ENCODE measurements around the gene ADORA1.

The ADORA1 gene

DNA sequence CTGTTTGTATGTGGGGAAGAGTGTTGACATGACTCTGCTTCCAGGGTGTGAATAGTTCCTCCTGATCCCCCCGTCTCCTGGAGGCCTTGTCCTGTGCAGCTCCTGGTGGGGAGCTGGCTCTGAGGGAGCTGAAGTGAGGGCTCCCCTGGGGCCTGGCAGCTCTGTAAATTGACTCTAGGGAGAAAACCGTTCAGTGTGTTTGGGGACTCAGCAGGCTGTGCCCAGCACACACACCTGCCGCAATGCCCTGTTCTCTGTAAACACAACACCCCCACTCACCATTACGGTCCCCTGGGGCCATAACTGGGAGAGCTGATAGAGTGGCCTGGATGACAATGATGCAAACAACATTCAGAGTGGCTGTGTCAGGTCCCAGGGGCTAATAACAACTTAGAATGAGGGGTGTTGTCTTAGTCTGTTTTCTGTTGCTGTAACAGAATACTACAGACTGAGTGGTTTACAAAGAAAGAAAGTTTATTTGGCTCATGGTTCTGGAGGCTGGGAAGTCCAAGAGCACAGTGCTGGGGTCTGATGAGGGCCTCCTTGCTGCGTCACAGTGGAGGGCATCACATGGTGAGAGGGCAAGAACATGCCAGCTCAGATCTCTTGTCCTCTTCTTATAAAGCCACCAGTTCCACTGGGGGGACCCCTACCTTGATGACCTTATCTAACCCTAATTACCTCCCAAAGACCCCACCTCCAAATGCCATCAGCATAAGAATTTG lies 15.3 kb downstream of the ADORA1 start:
- DNase-seq (ENCODE audit: low read depth) = no peak

DNA sequence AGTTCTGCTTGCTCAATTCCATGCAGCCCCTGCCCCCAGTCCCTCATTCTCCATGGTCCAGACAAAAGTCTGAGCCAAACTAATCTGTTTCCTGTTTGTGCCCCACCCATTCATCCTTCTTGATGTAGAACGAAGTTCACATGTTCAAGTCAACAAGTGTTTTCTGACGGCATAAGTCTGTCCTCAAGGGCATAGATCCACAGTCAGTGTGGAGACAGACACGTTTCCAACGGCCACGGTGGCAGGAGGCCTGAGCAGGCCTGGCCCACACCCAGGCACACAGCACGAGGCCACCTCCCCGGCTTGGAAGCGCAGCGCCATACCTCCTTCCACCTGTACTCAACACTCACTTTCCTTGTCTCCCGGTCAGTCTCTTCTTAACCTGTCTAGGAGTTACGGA lies 16.1 kb downstream of the ADORA1 start:
- DNase-seq (ENCODE audit: low read depth) = no peak

- no peak for DNase-seq (ENCODE audit: low read depth)
Observed at GRCh38 chr1:203144661-203145060, 17.1 kb downstream of the ADORA1 start.

- no peak for DNase-seq (ENCODE audit: low read depth)
Observed at GRCh38 chr1:203145321-203146041, 18.0 kb downstream of the ADORA1 start.

DNA sequence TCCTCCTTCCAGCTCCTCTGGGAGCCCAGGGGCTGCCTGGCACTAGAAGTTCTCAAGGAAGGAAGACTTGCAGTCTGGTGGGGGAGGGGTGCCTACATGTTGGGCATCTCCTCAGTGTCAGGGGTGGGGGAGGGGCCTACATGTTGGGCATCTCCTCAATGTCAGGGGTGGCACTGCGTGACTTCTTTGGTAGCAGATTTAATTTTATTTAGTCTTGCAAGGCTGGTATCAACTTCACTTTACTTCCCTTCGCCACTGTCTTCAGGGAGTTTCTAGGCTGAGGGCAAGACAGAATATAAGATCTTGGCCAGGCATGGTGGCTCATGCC lies 18.5 kb downstream of the ADORA1 start:
- DNase-seq (ENCODE audit: low read depth) = no peak

GRCh38 chr1:203146537-203146936 lies 19.0 kb downstream of the ADORA1 start:
- DNase-seq (ENCODE audit: low read depth) = no peak

DNA sequence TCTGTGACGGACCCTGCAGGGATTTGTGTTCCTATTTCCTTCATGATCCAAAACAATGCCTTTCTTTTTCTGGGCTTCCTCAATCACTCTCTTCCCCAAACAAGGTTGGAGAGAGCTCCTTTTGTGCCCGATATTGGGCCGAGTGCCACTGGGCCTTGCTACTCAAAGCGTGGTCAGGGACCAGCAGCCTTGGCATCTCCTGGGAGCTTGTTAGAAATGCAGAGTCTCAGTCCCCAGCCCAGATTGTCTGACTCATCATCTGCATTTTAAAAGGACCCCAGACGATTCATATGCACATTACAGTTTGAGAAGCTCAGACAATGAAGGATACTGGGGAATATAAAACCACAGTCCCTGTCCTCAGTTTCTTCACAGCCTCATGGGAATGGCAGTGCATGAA lies 19.9 kb downstream of the ADORA1 start:
- no peak for DNase-seq (ENCODE audit: low read depth)

DNA sequence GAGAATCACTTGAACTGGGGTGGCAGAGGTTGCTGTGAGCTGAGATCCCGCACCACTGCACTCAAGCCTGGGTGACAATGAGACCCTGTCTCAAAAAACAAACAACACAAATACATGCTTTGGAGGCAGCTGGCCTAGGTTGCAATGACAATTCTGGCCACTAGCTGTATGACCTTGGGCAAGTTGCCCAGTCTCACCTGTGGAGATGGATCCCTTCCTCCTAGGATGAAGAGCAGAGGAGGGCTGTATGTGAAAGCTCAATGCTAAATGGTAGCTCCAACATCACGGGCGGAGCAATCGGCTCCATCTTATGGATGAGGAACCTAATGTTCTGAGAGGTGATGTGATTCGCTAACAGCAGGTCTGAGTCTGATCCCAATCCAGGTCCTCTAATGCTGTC lies 20.6 kb downstream of the ADORA1 start:
- no peak for DNase-seq (ENCODE audit: low read depth)

- no peak for DNase-seq (ENCODE audit: low read depth)
Observed at GRCh38 chr1:203148579-203148978, 21.1 kb downstream of the ADORA1 start.

DNA sequence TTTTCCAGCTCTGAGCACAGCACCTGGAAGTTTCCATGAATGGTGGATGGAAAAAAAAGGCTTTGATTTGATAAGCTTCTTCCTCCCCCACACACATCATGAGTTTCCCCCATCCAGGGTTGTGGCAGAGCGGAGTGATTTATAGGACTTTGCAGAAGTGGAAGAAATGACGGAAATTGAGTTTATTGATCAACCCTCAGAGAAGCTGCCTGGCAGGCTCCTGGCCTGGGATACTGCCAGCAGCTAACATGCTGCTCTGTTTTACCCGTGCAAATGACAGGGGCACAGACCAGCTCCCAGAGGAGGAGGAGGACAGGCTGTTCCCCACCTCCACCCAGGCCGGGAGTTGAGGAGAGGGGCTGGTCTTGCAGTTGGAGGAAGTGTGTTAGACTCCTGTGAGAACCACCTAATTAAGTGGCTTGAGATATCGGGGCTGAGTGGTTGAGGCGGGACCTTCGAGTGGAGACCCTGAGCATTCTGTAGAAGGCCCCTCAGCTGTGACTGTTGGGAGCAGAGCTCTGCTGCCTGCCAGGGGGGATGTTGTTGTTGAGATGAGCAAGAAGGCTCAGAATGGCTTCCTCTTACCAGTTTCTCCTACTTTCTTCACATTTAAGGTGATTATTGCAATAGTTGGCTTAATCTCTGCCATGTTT lies 21.8 kb downstream of the ADORA1 start:
- DNase-seq (ENCODE audit: low read depth) = no peak

- DNase-seq (ENCODE audit: low read depth) = no peak
Observed at GRCh38 chr1:203150511-203151297, 23.2 kb downstream of the ADORA1 start.

- no peak for DNase-seq (ENCODE audit: low read depth)
Observed at GRCh38 chr1:203151362-203152157, 24.0 kb downstream of the ADORA1 start.

DNA sequence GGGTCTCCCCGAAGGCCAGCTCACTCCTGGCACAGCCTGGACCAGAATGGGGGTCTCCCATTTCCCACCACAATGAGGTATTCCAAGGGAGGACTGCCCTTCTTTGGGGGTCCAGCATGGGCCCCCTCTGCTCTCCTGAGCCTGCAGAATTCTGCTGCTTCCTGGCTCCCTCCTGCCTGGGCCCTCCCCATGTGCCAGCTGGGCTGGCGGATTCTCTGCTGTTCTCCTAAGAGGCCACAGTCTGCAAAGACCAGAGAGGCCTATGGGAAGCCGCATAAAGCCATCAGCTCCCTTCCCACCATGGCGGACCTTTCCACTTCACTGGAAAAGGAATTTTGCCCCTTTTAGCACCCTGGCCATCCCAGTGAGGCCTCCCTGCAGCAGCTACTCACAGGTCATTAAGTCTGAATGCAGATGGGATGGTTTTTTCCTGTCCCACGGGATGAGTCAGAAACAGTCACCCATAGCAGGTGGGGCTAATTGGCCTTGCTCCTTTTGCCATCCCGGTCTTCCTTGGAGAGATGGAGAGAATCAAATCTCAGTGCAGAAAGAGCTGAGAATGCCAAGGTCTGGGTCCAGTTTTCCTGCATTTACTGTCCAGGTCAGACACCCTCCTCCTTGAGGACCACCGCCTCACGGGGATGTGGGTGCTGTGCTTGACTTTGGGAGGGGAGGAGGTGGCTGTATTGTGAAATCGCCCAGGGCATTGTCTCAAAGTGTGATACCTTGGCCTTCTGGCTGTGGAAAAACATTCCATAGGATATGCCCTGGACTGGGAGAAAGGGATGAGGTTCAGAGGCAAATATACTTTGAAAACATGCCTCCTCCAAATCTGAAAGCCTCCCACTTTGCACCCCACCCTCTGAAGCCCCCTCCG lies 24.9 kb downstream of the ADORA1 start:
- no peak for DNase-seq (ENCODE audit: low read depth)

DNA sequence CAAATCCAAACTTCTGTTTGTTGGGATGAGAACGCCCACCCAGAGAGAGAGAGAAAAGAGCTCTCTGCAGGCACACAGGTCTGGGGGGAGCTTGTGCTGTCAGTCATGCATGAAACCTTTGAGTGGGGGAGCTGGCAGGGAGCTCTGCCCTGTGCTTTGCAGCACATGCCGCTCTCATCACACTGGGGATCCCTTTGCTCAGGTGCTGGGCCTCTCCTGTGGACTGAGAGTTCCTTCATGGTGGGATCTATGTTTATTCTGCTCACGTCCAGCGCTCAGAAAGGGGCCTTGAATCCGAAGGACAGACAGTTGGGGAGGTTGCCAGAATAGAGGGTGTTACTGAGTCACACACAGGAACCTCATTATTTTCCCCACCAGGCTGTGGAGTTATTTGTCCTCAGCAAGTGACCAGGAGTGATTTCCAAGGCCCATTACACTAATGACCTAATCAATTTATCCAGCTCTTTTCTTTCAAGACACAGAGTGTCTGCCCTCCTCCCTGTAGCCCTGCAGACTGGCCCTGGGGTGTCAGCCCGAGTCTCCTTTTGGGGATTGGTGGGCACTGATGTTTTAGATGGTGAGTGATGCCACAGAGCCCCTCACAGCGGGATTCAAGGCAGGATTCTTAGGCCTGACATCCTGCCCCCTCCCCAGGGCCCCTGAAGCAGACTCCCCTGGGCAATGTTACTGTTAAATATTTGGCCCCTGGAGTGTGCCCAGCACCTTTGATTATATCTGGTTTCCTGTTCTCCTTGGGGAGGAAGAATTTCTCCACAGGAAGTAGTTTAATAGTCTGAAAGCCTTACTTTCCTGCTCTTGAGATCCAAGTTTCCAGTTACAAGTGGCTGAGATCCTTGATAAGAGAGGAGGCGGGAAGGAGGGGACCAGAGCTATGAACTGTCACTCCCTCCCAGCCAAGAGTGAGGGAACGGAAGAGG lies 25.8 kb downstream of the ADORA1 start:
- no peak for DNase-seq (ENCODE audit: low read depth)

DNA sequence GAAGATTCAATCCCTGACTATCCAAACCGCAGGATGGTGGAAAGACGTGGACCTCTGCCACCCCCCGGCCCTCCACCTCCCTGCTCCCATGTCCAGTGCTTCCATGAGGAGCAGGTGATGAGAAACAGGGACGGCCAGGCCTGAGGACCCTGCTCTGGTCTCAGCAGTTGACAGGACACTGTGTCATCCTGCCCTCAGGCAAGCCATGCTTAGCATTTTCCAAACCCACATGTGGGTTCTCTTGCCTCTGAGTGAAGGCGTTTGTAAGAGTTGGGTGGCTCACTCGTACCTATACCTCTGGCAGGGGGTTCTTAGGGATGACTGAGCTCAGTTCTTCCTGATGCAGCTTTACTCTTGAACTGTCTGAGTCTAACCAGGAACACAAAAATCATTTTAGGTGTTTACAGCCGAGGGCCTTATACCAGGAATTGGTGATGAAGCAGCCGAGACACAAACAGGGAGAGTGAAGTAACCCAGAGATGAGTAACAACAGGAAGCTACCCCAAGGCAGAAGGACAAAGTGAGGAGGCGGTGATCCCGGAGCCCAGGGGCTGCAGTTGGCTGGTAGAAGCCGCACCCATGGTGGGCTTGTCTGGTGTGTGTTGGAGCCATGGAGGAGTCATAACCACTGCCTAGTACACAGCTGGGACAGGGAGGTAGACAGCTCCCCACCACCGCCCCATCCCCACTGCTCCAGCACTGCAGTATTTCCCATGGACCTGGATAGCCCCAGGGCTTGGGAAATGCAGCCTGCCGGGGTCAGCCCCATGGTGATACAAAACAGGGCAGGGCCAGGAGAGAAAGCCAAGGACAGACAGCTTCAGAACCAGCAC lies 26.7 kb downstream of the ADORA1 start:
- no peak for DNase-seq (ENCODE audit: low read depth)

DNA sequence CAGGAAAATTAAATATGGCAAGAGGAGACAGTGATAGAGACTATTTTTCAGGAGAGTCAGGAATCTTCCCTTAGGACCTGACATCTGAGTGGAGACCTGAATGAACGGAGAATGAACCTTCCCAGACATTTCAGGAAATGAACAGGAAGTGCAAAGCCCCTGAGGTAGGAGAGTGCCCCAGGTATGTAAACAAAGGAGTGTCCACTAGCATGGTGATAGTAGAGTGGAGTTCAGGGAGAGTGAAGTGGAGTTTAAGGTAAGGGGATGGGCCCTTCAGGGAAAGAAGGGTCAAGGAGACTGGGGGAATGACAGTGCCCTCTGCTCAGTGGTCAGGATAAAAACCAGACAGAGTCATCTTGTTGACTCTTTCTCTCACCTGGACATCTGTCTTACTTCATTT lies 28.8 kb downstream of the ADORA1 start:
- DNase-seq (ENCODE audit: low read depth) = no peak

GRCh38 chr1:203158423-203158822 lies 30.9 kb downstream of the ADORA1 start:
- DNase-seq (ENCODE audit: low read depth) = no peak

DNA sequence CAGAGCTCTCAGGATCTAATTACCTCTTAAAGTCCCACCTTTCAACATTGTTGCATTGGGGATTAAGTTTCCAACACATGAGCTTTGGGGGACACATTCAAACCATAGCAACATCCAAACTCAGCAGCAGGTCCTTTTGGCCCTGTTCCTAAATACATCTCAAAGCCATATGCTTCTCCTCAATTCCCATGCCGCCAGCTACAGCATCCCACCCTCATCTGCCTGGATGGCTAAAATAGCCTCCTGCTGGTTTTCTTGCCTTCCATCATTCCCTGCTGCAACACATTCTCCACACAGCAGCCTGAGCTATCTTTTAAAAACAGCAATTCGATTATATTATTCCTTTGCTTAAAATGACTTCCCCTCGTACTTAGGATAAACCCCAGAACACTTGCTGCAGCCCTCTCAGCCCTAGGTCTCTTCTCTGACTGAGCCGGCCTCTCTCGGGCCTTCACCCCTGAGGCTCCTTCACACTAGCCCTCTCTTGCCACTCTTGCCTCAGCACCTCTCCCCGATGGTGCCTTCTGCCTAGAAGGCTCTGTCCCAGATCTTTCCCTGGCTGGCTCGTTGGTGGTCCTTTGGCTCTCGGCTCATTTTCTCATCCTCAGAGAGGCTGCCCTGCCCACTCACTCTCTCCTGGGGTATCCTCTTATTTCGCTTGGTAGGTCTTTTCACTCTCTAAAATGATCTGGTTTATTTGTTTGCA lies 31.6 kb downstream of the ADORA1 start:
- DNase-seq (ENCODE audit: low read depth) = no peak

Data from activated T-cell treated with anti-CD3 and anti-CD28 coated beads for 24 hours (primary cell).